Glomerular endothelial cell (primary cell): ENCODE measurements around the gene RCCD1. TPM values are rescaled to one million over a fixed set of nuclear protein-coding genes. Genes with fewer than 3 reads are reported as not detected.
A peak's percentile ranks its signal among the peaks of the same experiment; 100 is the strongest.

Experiments used
- DNase-seq: peaks from one replicate; pipeline ENCODE4 v3.0.0-alpha.2; 2011; ENCODE audit warnings: low read depth, low spot score; ENCODE audit errors: extremely low read depth
- total RNA-seq: library from RNA; depleted of rRNA; stranded (reverse); fragments of >200 nt; gene quantifications from 2 replicates; pipeline ENCODE4 v1.2.3, GENCODE V29; 2015

RCCD1 gene
- total RNA-seq, 1 donor from 2014 or later = 10.0 TPM

DNA sequence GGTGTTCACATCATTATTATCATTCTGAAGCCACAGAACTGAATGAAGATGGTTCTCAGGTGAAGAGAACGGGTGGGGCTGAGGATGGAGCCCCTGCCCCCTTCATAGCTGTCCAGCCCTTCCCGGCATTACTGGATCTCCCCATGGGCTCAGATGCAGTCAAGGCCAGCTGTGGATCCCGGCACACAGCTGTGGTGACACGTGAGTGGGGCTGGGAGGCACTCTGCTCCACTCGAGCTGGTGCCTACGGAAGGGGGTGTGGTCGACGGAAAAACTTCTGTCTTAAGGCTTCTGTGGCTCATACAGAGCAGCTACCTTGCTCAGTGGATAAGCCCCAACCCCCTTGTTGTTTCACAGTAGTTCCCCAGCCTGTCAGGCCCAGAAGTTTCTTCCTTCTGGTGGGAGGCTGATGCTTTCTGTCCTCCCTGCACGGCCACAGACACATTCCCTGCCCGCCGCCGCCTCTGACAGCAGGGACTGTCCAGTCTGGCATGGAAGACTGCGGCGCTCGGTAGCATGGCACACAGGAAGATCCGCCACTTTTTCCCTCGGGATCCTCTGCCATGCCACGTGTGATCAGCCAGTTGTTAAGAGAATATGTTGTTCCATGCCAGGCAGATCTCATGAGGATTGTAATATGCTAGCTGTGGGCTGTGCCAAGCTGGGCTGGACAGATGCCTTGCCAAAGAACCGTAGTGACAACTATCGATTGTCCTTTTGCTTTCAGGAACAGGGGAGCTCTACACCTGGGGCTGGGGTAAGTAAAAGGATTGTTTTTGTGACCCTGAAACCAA lies 5.8 kb downstream of the RCCD1 start:
- no peak for DNase-seq

DNA sequence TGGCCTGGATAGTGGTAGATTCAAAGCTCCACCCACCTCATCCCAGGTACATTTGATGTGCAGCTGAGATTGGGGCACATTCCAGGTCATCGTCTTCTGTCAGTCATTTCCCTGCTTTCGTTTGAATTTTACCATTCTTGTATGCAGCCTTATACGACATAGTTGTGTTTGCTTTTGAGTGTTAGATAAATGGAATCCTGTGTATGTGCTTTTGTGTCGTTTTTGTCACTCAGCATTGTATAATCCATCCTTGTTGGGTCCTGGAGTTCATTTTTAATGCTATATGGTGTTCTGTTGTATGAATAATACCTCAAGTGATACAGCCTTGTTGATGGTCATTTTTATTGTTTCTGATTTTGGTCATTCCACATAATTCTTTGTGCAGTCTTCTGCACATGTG lies 7.3 kb downstream of the RCCD1 start:
- no peak for DNase-seq

DNA sequence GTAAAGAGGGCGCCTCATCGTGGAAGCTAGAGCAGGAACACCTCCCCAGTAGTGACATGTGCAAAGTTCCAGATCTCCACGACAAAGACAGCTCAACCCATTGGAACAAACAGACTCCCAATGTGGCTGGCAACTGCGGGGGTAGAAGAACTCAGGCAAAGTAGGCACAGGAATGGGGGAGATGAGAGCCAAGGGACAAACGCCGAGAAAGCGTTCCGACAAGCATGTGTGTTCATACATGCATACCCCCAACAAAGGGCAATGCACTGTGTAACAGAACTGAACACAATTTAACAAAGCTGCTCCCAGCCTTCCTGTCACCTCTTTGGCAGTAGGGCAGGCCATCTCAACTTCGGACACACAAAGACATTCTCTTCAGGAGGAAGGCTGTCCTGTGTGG lies 11.6 kb downstream of the RCCD1 start:
- no peak for DNase-seq

DNA sequence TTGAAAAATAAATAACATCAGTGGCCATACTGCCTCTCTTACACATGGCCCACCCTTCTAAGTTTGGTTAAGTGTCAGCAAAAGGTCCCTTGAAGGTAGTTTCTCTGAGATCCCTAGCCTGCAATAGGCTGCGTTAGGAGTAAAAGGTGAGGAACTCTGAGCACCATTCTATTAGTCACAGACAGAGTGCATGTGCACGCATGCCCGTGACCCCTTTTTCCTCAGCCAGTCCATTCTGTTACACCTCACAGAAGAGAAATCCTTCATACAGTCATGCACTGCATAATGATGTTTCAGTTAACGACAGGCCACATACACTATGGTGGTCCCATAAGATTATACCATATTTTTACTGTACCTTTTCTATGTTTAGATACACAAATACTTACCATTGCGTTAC lies 12.5 kb downstream of the RCCD1 start:
- DNase-seq = no peak

DNA sequence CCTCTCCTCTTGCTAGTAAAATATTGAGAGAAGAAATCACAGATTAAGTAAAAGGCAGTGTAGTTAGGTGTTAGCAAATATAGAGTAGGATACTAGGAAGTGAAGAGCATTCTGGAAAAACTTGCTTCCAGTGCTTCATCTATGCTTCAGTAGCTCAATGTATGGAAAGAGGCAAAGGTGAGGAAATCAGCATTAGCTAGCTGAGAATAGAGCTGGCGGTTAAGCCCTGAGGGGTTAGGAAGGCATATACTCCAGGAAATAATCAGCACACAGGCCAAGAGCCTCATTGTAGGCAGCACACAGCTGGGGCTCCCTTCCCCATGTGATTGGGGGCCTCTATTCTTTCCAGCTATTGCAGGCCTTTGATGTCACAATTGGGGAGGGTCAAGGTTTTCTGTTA lies 13.8 kb downstream of the RCCD1 start:
- DNase-seq = no peak

DNA sequence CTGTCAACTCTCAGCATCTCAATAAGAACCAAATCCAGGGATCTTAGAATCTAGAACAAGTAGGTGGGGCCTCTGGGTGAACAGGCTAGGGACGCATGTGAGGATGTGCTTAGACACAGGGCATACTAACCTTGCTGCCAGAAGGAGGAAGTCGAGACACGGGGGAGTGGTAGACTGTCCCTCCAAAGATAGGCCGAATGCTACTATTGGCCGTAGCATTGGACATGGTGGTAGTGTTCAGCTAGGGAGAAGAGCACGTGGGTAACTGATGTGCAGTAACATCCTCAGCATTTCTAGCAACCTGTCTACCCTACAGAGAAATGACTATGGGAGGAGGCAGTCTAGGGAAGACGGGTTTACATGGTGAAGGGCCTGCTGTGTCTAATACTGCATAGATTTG lies 15.6 kb downstream of the RCCD1 start:
- no peak for DNase-seq

DNA sequence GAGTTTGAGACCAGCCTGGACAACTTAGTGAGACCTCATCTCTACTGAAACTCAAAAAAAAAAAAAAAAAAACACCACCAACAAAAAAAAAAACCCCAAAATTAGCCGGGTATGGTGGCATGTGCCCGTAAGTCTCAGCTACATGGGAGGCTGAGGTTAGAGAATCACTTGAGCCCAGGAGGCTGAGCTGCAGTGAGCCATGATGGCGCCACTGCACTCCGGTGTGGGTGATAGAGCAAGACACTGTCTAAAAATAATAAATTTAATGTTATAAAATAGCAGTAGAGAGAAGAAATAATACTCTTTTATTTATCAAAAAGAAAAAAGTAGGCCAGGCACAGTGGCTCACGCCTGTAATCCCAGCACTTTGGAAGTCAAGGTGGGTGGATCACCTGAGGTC lies 17.4 kb downstream of the RCCD1 start:
- DNase-seq = no peak

DNA sequence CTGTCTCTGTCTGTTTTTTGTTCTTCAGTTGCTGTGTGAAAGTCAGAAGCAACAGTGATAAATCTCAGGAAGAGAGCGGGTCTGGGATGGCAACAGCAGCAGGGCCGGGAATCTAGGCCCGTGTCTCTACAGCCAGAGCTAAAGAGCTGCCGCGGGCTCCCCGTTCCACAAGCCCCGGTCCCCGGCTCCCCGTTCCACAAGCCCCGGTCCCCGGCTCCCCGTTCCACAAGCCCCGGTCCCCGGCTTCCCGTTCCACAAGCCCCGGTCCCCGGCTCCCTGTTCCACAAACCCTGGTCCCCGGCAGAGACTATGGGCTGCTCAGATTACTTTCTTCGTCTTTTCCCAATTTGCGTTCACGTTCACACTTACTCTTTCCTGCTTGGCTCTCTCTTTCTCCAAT lies 19.5 kb downstream of the RCCD1 start:
- DNase-seq = no peak

DNA sequence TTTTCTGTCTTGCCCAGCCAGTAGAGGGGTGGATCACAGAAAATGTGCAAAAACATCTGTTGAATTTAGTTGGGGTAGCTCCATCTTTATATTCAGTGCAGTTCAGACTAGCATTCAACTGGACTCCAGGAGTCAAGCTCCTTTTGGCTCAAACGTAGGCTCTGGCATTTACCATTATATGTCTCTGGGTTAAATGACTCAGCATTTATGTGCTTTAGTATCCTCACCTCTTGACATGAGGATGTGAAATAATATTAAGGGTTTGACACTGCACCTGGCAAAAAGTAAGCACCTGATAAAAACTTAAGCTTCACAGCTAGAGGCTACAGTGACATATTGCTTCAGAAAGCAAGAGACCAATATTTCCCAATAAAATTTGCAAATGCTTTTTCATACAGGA lies 24.9 kb downstream of the RCCD1 start:
- DNase-seq = no peak

DNA sequence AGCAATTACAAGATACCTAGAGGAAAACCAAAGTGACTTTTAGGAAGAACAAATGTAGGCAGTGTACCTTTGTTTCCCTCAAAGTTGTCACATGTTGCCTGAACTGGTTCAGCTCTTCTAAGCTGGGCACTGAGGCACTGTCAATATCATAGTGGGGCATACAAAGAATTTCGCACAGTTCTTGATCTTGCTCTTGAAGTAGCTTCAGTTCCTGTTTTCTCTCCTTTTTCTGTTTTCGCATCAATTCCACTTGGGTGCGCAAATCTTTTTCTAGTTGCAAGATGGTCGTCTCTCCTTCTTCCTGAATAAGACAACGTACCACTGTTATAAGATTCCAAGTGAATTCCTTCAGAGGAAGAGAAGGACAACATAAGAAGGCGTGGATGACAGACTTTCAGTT lies 27.0 kb downstream of the RCCD1 start:
- DNase-seq = no peak

DNA sequence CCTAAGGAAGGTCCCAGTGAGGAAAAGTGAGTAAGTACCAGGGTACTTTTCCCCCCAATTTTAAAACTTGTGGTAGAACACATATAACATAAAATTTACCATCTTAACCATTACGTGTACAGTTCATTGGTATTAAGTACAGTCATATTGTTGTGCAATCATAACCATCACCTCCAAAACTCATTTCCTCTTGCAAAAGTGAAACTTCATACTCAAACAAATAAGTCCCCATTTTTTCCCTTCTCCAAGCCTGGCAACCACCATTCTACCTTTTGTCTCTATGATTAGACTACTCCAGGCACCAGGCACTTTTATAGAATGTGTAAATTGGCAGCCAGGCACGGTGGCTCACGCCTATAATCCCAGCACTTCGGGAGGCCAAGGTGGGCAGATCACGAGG lies 27.5 kb downstream of the RCCD1 start:
- DNase-seq = no peak

DNA sequence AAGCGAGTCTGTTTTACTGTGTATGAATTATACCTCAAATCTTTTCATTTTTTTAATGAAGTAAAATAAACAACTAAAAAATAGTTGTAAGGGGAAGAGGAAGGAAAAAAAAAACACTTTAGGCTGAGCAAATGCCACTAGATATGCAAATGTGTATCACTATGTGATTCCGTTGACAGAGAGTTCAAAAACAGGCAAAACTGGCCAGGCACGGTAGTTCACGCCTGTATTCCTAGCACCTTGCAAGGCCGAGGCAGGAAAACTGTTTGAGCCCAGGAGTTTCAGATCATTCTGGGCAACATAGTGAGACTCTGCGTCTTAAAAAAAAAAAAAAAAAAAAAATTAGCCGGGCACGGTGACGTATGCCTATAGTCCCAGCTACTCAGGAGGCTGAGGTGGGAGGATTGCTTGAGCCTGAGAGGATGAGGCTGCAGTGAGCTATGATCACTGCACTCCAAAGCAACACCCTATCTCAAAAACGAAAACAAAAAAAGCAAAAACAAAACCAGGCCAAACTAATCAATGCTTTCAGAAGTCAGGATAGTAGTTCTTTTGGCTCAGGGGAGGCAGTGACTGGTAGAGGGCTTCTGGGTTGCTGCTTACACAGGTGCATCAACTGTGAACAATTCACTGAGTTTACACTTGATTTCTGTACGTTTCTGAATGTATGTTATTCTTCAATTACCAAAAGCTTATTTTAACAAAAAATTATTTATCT lies 32.3 kb downstream of the RCCD1 start:
- DNase-seq = no peak

DNA sequence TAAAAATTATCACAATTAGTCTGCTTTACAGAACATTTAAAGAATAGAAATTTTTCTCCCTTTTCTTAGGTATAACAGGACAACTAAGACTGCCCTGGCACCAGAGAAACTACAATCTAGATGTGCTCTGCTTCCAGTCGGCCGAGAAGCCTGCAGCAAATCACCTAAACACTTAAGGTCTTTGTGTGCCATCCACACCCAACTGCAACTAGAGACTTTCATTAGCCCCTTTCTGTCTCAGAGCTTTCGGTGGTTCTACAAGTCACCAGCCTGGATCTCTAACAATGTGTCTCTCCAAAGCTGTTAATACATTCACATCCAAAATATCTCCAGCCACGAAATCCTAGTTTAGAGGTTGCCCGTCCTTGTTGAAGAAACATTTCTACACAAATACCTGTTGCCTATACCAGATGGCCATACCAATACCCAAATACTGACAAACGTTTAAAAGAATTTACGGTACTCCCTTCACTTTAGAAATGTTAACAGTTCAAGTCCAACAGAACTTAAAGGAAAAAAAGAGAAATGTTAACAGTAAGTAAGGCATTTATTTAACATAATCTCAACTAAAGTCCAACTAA lies 33.0 kb downstream of the RCCD1 start:
- no peak for DNase-seq

DNA sequence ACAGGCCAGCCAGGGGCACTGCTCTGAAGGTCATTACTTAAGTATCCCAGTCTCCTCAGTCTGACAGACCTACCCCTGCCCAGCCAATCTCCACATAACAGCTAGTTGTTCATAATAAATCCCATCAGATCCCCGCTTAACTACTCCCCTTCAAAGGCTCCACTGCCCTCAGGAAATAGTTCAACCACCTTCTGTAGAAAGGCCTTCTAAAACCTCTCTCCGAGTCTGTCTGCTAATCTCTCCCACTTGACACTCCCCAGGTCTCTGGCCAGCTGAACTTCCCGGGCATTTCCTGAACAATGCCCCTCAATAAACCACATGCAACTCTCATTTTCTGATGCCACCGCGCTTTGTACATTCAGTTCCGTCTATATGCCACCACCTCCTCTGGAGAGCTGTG lies 33.6 kb downstream of the RCCD1 start:
- no peak for DNase-seq

DNA sequence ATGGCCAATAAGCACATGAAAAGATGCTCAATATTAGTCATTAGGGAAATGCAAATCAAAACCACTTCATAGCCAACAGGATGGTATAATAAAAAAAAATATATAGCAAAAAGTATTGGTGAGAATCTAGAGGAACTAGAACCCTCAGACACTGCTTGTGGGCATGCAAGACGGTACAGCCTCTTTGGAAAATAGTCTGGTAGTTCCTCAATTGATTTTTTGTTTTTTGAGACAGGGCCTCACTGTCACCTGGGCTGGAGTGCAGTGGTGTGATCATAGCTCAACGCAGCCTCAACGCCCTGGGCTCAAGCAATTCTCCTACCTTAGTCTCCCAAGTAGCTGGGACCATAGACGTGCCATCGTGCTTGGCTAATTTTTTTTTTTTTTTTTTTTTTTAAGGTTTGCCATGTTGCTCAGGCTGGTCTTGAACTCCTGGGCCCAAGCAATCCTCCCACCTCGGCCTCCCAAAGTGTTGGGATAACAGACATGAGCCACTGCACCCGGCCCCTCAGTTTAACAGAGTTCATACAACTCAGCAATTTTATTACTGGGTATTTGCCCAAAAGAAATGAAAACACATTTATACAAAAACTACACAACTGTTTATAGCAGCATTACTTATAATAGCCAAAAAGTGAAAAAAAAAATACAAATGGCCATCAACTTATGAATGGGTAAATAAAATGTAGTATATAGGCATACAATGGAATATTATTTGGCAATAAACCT lies 34.5 kb downstream of the RCCD1 start:
- DNase-seq = no peak

DNA sequence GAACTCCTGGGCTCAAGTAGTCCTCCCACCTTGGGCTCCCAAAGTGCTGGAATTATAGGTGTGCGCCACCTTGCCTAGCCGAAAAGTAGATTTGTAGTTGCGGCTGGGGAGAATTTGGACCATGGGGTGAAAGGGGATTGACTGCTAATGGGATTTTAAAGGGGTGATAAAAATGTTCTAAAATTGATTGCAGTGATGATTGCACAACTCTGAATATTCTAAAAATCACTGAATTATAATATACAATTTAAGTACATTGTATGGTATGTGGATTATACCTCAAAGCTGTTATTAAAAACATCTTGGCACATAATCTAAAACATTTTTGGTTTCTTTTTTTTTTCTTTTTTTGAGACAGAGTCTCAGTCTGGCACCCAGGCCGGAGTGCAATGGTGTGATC lies 35.8 kb downstream of the RCCD1 start:
- no peak for DNase-seq

DNA sequence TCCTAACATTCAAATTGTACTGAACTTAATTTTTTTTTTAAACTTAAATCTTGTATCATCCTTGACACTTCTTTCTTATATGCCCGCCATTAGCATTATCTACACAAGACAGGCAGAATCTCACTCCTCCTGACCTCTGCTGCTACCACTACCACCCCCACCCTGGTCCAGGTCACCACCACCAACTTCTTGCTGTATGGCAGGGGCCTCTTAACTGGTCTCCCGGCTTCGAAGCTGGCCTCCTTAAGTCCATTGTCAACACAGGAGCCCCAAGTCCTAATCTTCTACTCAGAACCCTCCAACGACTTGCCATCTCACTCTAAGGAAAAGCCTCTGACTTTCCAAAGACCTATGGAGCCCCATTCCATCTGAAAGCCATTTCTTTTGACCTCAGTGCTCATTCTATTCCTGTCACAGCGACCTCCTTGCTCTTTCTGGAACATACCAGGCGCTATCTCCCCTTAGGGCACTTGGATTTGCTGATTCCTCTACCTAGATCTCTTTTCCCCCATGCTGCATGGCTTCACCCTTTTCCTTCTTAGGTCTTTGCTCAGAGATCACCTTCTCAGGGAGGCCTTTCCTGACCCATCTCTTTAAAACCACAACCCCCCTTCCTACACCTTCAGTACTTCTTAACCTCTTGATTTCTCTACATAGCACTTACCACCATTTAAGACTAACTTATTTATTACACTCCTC lies 37.1 kb downstream of the RCCD1 start:
- no peak for DNase-seq

DNA sequence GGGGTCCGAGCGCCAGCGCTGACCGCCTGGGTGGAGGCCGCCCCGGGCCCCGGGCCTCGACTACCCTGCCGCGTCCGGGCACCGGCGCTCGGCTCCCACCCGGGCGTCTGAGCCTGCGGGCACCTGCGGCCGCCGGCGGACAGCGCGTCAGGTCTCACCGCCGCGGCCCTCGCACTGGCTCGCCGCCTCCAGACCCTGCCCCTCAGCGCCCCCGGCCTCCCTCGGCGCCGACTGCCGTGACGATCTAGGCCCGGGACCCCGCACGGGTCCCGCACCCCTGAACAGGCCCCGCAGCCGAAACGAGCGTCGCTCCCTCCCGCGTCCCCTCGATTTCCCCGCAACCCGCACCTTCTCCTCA lies 39.4 kb downstream of the RCCD1 start:
- no peak for DNase-seq

DNA sequence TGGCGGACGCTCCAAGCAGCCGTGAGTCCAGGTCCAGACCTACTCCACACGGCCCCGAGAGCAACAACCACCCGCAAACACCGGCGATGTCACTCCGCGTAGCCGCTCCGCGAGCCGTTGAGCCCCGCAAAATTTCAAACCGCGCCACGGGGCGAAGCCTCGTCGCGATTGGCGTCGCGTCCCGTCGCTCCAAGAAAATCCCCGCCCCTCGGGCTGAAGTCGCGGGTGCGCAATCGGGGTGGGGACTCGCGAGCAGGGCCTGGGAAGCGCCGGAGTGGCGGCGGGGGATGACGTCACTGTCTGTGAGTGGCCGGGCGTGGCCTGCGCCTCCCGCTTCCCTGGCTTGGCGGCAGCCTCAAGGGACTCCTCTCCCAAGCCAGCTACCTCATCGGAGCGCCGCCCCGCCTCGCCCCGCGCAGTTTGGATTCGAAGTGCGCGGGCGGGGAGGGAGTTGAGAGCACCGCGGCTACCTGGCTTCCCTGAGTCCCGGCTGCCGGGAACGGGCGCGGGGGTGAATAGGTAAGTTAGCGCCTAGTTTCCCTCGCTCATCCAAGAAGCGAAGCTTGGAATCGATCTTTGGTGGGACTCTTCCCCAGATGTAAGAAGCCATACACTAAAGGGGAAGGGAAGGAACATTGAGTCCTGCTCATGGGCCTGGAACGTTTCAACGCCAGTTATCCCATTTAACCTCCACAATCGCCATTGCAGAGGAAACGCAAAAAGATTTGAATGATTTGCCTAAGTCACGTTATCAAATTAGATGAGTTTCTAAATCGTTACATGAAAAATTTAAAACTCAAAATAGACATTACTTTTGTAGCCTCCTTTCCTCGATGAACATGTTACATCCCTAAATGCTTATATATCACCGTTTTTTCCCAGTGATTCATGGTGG lies 40.0 kb downstream of the RCCD1 start, which contains the start of gene PRC1:
Gene PRC1 (minus strand): TSS at position 119 of the 895 bp plus-strand sequence. CDS start 118 bp downstream, at position 1.
- peak; percentile 57 for DNase-seq

DNA sequence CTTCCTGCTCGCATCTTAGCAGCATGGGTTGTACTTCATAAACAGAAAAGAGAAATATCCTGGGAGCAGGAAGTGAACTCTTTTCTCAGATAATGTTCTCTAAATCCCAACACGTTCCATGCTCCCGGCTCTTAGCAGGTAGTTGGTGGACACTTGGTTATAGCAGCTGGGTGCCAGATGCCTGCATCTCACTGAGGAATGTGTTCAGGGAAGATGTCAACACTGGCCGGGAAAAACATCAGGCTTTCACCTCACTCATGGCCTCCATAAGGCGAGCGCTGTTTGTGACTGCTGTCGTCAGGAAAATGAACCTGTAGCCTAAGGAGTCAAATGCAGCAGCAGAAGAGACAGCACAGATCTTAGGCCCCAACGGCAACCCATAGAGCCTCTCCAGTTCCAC lies 44.1 kb downstream of the RCCD1 start:
- no peak for DNase-seq
